Fibroblast of pulmonary artery (primary cell): Measurements from ENCODE around the gene TTC39C.

Experiments used
- DNase-seq: peaks from one replicate; pipeline ENCODE4 v3.0.0-alpha.2; 2010; ENCODE audit warnings: low read depth
- H3K4me3 ChIP-seq: replicated peaks from 2 replicates; pipeline ENCODE4 v1.5.1; 2011; ENCODE audit warnings: low read depth, mild to moderate bottlenecking, control low read depth, low read length, moderate library complexity
- TF ChIP-seq, protein P1 (sequence below): IDR thresholded peaks from 2 replicates; pipeline ENCODE4 v1.5.1; 2011; ENCODE audit warnings: mild to moderate bottlenecking, control low read depth, low read length, inconsistent platforms; ENCODE audit errors: missing control alignments

The TTC39C gene

DNA sequence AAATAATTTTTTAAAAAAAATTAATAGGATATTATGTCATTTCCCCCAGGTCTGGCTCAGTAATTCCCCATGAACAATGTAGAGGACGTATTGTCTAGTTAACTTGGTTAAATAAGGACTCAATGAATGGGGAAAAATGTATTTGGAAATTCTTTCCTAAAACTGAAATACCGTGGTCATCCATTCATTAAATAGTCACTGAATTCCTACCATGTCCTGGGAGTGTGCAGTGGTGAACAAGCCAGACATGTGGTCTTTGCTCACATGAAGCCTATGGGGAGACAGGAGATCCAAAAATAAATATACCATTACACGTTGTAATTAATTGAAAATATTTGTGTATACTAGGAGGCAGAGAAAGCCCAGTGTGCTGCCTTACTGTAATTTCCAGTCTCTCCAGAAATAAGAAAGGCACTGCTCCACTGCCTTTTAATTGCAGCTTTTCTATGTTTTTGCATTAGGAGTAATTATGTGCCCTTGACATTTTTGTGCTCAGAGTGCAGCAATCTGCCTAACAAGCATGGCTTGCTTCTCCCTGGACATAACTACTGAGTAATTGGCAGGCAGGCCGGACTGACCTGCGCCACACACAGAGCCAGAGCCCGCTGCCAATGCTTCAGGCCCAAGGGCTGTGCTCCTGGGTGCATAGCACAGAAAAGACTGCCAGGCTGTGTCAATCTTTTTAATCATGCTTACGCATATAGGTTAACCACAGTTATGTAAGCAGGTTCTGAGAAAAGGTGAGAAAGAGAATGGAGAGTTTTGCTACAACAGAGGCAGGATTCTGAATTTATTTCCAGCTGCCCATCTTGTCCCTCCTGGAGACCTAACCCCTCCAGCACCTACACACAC lies 22.2 kb upstream of the TTC39C start:
- TF ChIP-seq, protein P1, sequence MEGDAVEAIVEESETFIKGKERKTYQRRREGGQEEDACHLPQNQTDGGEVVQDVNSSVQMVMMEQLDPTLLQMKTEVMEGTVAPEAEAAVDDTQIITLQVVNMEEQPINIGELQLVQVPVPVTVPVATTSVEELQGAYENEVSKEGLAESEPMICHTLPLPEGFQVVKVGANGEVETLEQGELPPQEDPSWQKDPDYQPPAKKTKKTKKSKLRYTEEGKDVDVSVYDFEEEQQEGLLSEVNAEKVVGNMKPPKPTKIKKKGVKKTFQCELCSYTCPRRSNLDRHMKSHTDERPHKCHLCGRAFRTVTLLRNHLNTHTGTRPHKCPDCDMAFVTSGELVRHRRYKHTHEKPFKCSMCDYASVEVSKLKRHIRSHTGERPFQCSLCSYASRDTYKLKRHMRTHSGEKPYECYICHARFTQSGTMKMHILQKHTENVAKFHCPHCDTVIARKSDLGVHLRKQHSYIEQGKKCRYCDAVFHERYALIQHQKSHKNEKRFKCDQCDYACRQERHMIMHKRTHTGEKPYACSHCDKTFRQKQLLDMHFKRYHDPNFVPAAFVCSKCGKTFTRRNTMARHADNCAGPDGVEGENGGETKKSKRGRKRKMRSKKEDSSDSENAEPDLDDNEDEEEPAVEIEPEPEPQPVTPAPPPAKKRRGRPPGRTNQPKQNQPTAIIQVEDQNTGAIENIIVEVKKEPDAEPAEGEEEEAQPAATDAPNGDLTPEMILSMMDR, result no peak
- DNase-seq, result no peak
- H3K4me3 ChIP-seq, result no peak overlapping the region

- no peak overlapping the region for H3K4me3 ChIP-seq
- DNase-seq, result no peak
- TF ChIP-seq, protein P1, result no peak
Measured at GRCh38 chr18:23992941-23993280, 21.6 kb upstream of the TTC39C start.

- TF ChIP-seq, protein P1, result no peak
- peak; percentile 64 for DNase-seq
- H3K4me3 ChIP-seq, result no peak overlapping the region
Measured at GRCh38 chr18:23994361-23994902, 20.1 kb upstream of the TTC39C start.

GRCh38 chr18:23995180-23995579 lies 19.4 kb upstream of the TTC39C start:
- TF ChIP-seq, protein P1, result no peak
- DNase-seq, result no peak
- no peak overlapping the region for H3K4me3 ChIP-seq

DNA sequence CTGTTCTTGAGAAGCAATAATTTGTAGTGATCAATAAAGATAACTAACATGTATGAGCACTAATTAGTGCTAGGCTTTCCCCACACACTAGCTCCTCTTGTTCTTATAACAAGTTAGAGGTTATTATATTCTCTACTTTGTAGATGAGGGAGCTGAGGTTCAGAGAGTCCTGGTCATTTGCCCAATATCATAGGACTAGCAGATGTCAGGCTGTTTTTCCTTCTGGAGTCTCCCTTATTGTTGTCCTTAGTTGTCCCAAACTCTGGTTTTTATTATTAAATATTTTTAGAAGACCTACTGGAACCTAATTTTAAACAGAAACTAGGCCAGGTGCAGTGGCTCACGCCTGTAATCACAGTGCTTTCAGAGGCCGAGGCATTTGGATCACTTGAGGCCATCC lies 16.5 kb upstream of the TTC39C start:
- TF ChIP-seq, protein P1, result no peak
- DNase-seq, result no peak
- H3K4me3 ChIP-seq, result no peak overlapping the region

DNA sequence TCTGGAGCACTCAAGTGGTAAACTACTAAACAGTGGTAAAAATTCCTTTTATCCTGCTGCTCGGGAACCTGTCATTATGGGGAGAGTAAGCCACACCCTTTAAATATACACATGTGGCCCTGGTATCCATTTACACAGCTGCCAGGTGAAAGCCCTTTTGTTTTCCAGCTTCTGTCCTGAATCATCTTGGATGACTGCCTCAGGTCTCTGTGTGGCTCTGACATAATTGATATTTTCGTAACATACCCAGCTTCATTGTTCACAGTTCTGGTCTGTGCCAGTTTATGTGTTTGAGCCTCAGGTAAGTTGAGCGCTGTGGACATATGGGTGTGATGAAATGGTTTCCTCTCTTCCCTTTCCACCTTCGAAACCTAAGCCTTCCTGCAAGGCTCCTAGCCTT lies 15.7 kb upstream of the TTC39C start:
- no peak overlapping the region for H3K4me3 ChIP-seq
- no peak for DNase-seq
- TF ChIP-seq, protein P1, result no peak
